Ishikawa (cell line): ENCODE measurements around the gene GIMAP7.

Experiments
- CREB1 ChIP-seq: IDR thresholded peaks from 2 replicates; pipeline ENCODE4 v1.6.1; 2012; ENCODE audit warnings: low read depth
- ZBTB7A ChIP-seq: IDR thresholded peaks from 2 replicates; pipeline ENCODE4 v1.6.1; 2012; ENCODE audit warnings: low read depth
- TF ChIP-seq, protein P1 (sequence below): IDR thresholded peaks from 2 replicates; pipeline ENCODE4 v1.6.1; 2012; ENCODE audit warnings: low read depth, mild to moderate bottlenecking

DNA sequence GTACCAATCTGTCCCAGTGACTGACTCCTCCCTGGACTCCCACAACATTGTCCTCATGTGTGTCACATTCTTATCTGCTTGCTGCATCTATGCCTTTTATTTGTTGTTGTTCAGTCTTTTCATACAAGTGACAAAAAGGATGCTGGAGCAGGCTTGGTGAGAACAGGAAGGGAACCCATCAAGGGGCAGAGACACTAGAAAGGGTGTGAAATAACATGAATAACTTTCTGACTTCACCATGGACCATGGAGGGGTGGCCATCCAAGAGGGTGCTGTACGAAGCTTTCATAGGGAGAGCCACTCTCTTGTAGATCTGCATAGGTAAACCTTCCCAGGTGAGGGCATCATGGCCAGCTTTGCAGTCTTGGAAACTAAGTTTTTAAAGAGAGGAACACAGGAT lies 49.7 kb upstream of the GIMAP7 start:
- TF ChIP-seq, protein P1, sequence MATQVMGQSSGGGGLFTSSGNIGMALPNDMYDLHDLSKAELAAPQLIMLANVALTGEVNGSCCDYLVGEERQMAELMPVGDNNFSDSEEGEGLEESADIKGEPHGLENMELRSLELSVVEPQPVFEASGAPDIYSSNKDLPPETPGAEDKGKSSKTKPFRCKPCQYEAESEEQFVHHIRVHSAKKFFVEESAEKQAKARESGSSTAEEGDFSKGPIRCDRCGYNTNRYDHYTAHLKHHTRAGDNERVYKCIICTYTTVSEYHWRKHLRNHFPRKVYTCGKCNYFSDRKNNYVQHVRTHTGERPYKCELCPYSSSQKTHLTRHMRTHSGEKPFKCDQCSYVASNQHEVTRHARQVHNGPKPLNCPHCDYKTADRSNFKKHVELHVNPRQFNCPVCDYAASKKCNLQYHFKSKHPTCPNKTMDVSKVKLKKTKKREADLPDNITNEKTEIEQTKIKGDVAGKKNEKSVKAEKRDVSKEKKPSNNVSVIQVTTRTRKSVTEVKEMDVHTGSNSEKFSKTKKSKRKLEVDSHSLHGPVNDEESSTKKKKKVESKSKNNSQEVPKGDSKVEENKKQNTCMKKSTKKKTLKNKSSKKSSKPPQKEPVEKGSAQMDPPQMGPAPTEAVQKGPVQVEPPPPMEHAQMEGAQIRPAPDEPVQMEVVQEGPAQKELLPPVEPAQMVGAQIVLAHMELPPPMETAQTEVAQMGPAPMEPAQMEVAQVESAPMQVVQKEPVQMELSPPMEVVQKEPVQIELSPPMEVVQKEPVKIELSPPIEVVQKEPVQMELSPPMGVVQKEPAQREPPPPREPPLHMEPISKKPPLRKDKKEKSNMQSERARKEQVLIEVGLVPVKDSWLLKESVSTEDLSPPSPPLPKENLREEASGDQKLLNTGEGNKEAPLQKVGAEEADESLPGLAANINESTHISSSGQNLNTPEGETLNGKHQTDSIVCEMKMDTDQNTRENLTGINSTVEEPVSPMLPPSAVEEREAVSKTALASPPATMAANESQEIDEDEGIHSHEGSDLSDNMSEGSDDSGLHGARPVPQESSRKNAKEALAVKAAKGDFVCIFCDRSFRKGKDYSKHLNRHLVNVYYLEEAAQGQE, result no peak
- no peak for TF ChIP-seq ZBTB7A
- no peak for TF ChIP-seq CREB1
